Skeletal muscle cell (primary cell): Measurements from ENCODE around the gene IVD.
A peak's percentile ranks its signal among the peaks of the same experiment; 100 is the strongest.

Source experiments
- DNase-seq: peaks from one replicate; pipeline ENCODE4 v3.0.0-alpha.2; 2010; ENCODE audit warnings: low read depth
- H3K4me3 ChIP-seq: 2 replicates; pipeline ENCODE4 v1.5.1; 2011; ENCODE audit warnings: low read depth, mild to moderate bottlenecking, control low read depth, low read length, moderate library complexity

IVD gene

DNA sequence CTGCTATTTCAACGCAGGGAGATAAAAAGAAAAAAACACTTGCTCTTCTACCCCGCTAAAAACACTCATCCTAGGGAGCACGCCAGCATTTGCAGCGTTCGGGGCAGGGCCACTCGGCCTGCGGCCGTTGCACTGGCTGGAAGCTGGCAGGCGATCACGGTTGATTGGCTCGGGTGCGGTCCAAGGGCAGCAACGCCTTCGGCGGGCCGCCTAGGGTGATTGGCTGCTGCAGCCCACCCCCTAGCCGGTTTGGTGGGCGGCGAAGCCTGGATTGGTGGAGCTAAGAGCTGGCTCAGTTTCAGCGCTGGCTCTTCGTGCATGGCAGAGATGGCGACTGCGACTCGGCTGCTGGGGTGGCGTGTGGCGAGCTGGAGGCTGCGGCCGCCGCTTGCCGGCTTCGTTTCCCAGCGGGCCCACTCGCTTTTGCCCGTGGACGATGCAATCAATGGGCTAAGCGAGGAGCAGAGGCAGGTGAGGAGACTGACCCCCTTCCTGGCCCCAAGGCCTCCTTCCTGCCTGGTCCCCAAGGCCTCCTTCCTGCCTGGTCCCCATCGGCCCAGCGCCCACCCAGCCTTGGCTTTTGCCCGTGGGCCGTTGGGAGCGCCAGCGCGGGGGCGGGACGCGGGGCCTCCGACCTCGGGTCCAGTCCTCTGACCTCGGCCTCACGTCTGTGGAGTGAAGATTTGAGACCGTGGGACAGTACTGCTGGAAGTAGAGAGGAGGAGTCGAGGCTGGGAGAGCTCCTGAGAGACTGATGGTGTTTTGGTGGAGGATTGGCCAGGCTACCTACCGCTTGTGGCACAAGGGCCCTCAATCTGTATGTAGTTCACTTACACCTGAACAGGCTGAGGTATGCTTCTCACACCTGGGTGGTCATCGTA lies at the start of gene IVD:
Gene IVD (plus strand): TSS at position 295 of the 881 bp plus-strand sequence. CDS start 33 bp downstream, at position 328.
- peak within 1 kb of the TSS; percentile 95 for H3K4me3 ChIP-seq
- DNase-seq, result peak; percentile 90

DNA sequence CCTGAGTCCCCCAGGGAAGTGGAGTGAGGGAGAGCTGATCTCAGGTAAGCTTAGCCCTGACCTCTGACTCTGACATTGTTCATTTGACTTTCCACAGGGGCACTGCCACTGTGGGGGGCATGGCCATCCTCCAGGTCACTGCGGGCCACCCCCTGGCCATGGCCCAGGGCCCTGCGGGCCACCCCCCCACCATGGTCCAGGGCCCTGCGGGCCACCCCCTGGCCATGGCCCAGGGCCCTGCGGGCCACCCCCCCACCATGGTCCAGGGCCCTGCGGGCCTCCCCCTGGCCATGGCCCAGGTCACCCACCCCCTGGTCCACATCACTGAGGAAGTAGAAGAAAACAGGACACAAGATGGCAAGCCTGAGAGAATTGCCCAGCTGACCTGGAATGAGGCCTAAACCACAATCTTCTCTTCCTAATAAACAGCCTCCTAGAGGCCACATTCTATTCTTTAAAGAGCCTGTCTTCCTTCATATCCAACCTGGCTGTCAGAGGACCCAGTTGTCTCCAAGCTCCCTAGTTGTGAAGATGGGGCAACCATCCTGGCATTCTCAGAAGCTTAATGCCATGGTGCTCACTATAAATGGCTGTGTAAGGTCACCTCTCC lies 49.5 kb upstream of the IVD start:
- H3K4me3 ChIP-seq, result no peak overlapping the region
- DNase-seq, result no peak

DNA sequence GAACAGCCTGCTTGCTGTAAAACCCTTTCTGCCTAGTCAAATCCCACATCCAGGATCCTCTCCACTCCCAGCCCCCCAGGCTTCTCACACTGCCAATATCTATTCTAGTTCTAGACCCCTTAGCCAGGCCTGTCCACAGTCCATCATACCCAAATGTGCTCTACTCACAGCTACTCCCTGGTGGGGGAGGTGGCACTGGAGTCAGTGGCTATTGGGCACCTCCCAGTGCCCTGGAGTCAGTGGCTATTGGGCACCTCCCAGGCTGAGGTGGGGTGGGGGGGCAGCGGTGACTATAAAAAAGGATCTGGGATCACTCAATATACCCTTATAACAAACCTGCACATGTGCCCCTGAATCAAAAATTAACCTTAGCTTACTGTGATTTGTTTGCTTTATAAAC lies 48.3 kb upstream of the IVD start:
- DNase-seq, result no peak
- H3K4me3 ChIP-seq, result peak overlapping the region; percentile 53

DNA sequence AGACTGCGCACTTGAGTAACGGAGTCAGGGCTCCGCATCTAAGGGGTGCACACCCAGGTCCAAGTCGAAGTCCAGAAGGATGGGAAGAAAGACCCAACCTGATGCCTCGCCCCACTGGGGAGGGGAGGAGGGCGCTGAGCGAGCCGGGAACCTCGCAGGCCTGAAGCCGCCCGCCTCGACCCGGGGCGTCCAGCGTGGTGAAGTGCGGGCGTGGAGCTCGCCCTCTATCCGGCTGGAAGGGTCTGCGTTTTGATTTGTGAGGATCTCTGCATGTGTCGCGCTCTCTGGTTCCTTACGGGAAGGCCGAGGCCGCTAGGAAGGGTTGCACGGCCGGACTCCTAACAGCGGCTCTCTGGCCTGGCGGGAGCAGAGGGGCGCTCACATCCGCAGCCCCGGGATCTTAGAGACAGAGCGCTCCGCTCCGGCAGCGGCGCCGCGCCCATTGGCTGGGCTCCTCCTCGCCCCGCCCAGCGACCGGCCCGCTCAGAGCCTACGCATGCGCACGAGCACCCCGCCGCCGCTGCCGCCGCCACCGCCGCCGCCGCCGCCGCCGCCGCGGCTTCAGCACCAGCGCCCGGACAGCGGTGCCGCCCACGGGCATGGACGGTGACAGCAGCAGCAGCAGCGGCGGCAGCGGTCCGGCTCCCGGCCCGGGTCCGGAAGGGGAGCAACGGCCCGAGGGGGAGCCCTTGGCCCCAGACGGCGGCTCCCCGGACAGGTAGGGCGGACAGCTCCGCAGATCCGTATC lies 47.7 kb upstream of the IVD start, which contains the start of gene DISP2:
Gene DISP2 (plus strand): TSS at position 497 of the 748 bp plus-strand sequence. CDS start 103 bp downstream, at position 600.
- DNase-seq, result no peak
- H3K4me3 ChIP-seq, result peak within 1 kb of the TSS; percentile 53

DNA sequence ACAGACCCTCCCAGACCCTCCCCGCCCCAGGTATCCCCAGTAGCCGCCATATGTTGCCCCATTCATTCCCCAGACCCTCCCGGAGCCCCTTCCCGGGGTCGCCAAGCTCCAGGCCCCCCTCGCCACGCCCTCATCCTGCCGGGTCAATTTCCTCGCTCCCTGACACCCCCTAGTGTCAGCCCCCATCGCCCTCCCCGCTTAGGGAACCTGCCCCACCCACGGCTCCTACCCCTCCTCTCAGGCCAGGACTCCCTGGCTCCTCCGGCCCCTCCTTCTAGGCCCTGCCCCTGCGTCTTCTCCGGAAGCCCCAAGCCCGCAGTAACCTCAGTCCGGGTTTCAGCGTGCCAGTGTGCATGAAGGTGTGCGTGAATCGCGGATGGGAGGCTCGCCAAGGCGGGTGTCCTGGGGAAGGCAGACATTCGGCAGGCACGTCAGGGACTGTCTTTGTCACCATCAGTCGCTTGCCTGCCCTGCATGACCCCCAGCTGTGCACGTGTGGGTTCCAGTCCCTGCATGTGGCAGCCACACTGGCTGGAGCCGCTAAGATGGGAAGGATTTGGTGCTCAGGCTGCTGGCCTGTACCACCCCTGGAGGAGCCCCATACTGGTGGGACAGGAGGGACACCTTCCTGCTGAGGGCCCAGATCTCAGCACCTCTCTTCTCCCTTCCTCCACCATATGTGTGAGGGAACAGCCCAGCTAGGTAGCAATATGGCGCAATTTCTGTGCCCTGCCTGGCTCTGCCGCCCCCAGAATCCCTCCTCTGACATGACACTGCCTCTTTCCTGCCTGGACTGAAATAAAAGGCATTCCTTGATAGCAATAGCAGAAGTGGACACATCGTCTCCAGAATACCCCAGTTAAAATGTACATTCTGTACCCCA lies 46.9 kb upstream of the IVD start:
- no peak for DNase-seq
- peak overlapping the region; percentile 45 for H3K4me3 ChIP-seq

DNA sequence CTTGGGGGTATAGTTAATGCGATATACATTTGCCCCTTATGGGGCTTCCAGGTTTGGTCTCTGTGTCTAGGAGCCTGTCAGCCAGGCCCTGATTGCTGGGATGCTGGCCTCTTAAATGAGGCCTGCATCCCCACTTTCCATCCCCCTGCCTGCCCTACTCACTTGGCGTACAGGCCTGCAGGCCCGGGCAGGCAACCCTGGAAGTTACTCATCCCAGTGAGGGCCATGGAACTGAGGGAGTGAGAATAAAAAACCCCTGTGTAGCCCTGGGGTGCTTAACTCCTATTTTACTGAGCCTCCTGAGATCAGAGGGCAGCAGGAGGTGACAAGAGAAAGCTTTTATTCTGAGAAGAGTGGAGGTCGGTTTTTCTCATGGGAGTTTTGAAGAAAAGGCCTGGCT lies 45.6 kb upstream of the IVD start:
- H3K4me3 ChIP-seq, result no peak overlapping the region
- no peak for DNase-seq

DNA sequence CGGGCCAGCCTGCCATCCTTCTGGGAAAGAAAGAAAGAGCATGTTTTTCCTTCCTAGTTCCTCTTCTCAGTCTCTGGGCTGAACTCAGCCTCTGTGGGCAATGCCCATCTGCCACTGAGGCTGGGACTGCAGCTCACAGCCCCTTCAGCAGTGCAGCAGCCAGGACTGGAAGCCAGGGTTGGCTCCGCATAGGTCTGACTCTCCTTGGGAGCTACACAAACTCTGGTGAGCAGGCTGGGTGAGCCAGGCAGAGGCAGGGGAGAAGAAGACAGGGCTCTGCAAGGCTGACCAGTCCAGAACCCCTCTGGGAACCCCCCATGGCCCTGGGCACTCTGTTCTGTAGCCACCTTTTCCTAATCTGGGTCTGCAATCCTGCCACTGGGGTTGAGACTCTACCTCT lies 44.0 kb upstream of the IVD start:
- H3K4me3 ChIP-seq, result no peak overlapping the region
- DNase-seq, result no peak

DNA sequence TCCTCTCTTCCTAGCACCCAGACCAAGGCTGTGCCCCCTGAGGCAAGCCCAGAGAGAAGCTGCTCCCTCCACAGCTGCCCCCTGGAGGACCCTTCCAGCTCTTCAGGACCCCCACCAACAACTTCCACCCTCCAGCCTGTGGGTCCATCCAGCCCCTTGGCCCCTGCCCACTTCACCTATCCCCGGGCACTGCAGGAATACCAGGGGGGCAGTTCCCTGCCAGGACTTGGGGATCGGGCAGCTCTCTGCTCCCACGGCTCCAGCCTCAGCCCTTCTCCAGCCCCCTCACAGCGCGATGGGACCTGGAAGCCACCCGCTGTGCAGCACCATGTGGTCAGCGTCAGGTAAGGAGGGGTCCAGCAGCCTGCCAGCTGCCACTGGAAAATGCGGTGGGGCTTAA lies 42.0 kb upstream of the IVD start:
- no peak for DNase-seq
- no peak overlapping the region for H3K4me3 ChIP-seq

DNA sequence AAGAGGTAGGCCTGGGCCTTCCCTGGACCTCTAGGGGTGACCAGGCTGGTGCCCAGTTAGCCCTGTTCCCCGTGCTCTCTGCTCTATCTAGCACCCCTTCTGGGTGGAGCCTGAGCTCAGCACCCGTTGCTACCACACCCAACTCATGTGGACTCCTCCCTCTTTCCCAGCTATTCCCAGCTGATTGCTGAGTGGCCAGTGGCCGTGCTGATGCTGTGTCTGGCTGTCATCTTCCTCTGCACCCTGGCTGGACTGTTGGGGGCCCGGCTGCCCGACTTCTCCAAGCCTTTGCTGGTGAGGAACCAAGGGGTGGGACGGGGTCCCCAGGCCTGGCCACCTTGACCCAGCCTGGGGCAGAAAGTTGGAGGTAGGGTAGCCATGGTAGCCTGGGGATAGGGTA lies 41.3 kb upstream of the IVD start:
- DNase-seq, result no peak
- no peak overlapping the region for H3K4me3 ChIP-seq

DNA sequence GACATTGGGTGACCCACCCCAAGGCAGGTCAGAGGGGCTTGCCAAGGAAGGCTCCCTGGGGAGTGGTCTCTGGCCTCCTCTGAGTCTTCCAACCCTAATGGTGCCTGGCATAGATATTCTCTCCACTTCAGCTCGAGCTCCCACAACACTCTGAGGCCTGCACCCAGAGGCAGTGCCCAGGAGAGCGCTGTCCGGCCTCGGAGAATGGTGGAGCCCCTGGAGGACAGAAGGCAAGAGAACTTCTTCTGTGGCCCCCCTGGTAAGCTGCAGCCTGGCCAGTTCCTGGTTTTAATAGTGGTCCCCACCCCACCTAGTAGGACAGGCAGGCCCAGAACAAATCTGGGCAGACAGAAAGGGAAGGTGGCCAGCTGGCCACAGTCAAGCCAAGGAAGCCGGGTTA lies 40.6 kb upstream of the IVD start:
- H3K4me3 ChIP-seq, result no peak overlapping the region
- no peak for DNase-seq

DNA sequence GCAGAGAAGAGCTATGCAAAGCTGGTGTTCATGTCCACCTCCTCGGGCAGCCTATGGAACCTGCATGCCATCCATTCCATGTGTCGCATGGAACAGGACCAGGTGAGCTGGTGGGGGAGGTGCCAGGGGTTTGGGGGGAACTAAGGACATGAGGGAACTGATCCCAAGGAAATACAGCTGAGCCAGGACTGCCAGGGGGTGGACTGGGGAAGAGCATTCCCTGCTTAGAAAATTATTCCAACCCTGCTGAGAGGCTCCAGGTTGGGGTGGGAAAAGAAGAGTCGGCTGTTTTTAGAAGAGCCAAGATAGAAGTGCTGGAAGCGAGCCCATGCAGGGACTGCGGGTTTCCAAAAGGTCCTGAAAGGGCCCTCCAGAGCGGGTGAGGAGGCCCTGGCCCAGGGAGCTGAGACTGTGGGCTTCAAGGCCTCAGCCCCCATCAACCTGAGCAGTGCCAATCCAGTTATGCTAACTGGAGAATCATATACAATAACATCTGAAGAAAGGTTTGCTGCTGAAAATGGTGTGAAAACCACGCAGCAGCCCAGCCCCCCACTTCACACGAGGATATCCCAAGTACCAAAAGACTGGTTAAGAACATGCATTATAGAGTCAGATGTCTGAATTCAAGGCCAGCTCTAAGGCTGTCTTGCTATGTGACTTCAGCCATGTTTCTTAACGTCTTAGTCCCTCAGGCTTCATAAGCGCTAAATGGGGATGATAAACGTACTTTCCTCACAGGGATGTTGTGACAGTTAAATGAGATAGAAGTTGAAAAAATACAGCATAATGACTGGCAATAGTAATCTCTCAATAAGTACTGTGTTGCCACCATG lies 39.8 kb upstream of the IVD start:
- H3K4me3 ChIP-seq, result no peak overlapping the region
- no peak for DNase-seq

DNA sequence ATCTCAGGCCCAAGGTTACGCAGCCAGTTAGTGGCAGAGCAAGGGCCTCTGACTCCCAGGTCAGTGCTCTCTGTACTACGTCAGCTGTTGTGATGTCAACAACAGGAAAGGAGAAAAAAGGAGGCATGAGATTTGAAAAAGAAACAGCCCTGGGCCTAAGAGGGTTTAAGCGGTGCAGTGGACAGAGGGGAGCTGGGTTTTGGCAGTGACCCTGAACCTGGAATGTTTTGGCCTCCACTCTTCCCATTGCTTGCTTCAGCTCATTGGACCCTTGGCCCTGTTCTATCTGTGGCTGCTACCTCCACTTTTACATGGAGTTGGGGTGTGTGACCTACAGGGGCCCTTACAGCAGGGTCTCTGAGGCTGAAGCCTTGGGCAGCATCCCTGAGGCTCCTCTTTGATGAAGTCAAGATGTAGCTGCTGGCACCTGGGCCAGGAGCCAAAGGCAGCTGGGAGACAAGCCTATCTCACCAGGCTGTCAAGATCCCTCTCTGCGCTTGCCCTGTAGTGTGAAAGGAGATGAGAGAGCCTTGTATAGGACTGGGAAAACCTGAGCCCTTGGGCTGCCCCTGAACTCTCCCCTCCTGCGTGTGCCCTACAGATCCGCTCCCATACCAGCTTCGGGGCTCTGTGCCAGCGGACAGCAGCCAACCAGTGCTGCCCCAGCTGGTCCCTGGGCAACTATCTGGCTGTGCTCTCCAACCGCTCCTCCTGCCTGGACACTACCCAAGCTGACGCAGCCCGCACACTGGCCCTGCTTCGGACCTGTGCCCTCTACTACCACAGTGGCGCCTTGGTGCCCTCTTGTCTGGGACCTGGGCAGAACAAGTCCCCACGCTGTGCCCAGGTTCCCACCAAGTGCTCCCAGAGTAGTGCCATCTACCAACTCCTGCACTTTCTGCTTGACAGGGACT lies 38.9 kb upstream of the IVD start:
- no peak for DNase-seq
- H3K4me3 ChIP-seq, result no peak overlapping the region

DNA sequence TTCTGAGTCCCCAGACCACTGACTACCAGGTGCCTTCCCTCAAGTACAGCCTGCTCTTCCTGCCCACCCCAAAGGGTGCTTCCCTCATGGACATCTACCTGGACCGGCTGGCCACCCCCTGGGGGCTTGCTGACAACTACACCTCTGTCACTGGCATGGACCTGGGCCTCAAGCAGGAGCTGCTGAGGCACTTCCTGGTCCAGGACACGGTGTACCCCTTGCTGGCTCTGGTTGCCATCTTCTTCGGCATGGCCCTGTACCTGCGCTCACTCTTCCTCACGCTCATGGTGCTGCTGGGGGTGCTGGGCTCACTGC lies 38.3 kb upstream of the IVD start:
- no peak overlapping the region for H3K4me3 ChIP-seq

DNA sequence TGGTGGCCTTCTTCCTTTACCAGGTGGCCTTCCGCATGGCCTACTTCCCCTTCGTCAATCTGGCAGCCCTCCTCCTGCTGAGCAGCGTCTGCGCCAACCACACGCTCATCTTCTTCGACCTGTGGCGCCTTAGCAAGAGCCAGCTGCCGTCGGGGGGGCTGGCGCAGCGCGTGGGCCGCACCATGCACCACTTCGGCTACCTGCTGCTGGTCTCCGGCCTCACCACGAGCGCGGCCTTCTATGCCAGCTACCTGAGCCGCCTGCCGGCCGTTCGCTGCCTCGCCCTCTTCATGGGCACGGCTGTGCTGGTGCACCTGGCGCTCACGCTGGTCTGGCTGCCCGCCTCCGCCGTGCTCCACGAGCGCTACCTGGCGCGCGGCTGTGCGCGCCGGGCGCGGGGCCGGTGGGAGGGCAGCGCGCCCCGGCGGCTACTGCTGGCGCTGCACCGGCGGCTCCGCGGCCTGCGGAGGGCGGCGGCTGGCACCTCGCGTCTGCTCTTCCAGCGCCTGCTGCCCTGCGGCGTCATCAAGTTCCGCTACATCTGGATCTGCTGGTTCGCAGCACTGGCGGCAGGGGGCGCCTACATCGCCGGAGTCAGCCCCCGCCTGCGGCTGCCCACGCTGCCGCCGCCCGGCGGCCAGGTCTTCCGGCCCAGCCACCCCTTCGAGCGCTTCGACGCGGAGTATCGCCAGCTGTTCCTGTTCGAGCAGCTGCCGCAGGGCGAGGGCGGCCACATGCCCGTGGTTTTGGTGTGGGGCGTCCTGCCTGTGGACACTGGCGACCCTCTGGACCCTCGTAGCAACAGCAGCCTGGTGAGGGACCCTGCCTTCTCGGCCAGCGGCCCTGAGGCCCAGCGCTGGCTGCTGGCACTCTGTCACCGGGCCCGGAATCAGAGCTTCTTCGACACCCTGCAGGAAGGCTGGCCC lies 37.6 kb upstream of the IVD start:
- peak; percentile 63 for DNase-seq
- peak overlapping the region; percentile 37 for H3K4me3 ChIP-seq

More for the DNA sequence above, 38.3 kb upstream of the IVD start:
- no peak for DNase-seq

DNA sequence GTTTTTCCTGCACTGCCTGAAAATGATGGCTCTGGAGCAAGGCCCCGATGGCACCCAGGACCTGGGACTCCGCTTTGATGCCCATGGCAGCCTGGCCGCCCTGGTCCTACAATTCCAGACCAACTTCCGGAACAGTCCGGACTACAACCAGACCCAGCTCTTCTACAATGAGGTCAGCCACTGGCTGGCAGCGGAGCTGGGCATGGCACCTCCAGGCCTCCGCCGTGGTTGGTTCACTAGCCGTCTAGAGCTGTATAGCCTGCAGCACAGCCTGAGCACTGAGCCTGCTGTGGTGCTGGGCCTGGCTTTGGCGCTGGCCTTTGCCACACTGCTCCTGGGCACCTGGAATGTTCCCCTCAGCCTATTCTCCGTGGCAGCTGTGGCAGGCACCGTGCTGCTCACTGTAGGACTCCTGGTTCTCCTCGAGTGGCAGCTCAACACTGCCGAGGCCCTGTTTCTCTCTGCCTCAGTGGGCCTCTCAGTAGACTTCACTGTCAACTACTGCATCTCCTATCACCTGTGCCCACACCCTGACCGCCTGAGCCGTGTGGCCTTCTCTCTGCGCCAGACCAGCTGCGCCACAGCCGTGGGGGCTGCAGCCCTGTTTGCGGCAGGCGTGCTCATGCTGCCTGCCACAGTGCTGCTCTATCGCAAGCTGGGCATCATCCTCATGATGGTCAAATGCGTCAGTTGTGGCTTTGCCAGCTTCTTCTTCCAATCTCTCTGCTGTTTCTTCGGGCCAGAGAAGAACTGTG lies 36.7 kb upstream of the IVD start:
- DNase-seq, result no peak
- H3K4me3 ChIP-seq, result no peak overlapping the region

DNA sequence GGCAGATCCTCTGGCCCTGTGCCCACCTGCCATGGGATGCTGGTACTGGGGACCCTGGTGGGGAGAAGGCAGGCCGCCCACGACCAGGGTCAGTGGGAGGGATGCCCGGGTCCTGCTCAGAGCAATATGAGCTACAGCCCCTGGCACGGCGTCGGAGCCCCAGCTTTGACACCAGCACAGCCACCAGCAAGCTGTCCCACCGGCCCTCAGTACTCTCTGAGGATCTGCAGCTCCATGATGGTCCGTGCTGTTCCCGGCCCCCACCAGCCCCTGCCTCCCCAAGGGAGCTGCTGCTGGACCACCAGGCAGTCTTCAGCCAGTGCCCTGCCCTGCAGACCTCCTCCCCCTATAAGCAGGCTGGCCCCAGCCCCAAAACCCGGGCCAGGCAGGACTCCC lies 36.1 kb upstream of the IVD start:
- H3K4me3 ChIP-seq, result no peak overlapping the region
- DNase-seq, result no peak
